Globus pallidus (tissue), 1 donor: Measurements from ENCODE around the gene UCN2.

Source experiments
- DNase-seq: peaks from one replicate; pipeline ENCODE4 v3.0.0-alpha.2; 2015; ENCODE audit warnings: low spot score

UCN2 gene

DNA sequence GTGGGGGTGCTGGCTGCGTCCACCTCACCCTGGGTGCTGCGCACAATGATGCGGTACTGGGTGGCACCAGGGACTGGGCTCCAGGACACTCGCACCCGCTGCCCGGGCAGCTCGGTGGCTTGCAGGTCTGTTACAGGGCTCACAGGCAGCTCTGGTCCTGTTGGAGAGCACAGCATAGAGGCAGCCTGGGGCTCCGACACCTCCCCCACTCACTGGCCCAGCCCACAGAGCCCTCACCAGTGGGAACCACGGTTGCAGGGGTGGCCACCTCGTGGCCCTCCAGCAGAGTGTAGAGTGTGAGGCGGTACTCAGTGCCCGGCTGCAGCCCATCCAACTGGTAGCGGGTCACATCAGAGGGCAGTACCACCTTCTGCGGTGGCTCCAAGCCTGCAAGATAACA lies 27.9 kb upstream of the UCN2 start:
- no peak for DNase-seq

DNA sequence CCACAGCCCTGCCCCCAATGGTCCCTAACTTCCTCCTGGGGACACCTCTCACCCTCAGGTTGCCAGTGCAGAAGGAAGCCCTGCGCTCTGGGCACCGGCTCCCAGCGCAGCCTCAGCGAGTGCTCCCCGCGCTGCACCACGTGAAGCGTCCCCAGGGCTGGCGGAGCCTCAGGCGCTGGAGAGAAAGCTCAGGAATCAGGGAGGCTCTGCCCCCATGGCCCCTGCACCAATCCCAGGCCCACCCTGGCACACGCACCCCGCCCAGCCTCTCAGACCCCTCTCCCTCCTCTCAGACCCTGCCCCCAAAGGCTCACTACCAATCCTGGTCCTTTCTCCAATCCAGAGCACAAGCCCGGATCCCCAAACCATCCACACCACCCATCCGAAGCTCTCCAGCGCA lies 24.6 kb upstream of the UCN2 start:
- DNase-seq: no peak

DNA sequence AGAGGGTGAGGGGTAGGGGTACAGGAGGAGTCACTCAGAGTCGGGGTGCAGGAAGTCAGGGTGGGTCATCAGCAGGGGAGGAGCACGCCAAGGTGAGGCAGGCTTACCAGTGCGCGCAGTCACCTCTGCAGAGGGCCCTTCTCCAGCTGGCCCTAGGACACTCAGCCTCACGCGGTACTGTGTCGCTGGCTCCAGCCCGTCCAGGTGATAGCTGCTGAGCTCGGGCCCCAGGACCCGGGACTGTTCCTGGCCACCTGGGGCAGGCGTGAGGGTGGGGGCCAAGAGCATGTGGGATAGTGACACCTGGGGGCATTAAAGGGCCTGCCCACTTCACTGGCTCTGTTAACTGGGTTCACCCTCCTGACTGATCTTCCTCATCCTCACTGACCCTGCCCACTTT lies 24.1 kb upstream of the UCN2 start:
- DNase-seq: no peak

DNA sequence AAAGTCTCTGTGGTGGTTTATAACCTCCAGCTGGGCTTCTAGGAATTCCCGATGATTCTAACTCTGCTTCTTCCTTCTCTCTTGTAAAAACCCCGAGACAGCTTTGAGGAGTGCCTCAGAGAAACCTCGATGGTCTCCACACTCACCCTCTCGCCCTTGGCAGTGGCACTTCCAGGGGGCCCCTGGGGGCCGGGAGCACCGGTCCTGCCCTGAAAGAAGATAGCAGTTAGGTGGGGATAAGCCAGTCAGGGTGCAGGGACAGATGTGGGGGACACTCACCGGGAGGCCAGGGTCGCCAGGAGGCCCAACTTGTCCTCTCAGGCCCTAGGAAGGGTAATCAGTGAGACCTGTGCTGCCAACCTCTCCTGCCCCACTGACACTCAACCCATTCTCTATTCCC lies 21.8 kb upstream of the UCN2 start:
- DNase-seq: no peak

DNA sequence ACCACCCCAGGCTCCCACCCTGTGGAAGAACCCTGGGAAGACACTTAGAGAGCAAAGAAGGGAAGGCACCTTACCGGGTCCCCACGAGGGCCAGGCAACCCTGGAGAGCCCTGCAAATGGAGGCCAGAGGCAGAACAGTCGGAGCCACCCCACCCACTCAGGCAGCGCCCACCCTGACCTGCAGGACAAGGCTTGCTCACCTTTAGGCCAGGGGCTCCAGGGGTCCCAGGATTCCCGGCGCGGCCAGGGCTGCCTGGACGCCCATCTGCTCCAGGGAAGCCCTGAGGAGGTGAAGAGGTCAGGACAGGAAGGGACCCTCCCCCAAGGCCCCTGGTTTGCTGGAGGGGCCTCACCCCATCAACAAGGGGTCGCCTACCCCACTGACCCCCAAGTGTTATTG lies 21.3 kb upstream of the UCN2 start:
- no peak for DNase-seq

DNA sequence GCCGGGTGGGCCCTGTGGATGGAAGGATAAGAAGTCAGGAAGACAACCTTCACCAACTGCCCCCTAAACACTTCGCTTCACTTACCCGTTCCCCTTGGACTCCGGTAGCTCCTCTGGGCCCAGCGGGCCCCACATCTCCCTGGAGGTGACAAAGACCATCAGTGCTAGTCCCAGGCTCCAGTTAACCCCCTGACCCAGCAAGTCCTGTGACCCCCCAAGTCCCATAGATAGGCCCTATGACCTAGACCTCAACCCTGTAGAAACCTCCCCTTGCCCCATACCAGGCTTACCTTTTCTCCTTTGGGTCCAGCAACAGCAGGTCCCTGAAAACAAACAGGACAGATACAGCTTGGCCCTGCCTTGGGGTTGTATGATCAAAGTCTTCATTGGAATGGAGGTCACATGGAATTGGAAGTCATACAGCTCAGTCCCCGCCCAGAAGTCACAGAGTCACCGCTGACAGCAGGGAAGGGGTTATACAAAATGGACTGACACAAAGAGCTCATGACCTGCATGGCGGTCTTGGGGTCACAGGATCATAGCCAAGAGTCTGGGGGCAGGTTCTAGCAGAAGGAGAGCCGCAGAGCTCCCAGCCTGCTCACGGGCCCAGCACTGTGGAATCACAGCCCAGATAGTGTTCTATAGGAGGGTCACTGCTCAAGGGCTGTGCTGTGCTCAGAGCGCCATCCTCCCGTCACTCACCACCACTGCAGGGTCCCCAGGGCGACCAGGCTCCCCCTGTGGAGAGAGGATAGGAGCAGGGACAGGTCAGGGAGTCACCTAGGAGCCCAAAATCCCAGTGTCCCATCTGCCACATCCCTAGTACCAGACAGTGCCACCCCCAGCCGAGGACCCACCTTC lies 18.3 kb upstream of the UCN2 start:
- no peak for DNase-seq

DNA sequence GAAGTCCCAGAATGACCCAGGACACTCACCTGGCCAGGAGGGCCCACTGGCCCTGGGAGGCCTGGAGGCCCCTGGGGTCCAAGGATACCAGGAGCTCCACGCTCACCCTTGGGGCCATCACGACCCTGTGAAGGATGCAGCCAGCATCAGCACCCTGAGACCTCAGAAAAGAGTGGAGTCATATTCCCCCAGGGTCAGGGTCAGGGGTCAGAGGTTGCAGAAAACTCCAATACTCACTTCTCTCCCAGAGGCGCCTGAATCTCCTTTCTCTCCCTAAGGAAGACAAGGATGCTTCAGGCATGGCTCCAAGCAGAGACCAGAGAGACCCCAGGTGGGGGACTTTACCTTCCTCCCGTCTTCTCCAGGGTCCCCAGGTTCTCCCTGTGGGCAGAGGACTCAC lies 13.1 kb upstream of the UCN2 start:
- no peak for DNase-seq

DNA sequence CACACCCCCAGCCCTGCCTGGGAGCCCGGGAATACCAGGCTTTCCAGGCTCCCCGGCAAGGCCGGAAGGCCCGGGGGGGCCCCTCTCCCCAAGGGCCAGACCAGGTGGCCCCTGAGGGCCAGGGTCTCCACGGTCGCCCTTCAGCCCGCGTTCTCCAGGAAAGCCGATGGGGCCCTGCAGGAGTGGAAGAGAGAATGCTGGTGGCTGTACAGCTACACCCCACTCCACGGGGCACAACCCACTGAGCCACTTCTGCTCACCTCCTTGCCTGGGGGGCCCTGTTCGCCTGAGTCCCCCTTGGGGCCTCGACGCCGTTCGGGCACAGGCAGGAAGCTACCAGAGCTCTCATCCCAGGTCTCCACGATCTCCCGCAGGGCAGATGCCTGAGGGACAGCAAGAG lies 11.8 kb upstream of the UCN2 start:
- no peak for DNase-seq

DNA sequence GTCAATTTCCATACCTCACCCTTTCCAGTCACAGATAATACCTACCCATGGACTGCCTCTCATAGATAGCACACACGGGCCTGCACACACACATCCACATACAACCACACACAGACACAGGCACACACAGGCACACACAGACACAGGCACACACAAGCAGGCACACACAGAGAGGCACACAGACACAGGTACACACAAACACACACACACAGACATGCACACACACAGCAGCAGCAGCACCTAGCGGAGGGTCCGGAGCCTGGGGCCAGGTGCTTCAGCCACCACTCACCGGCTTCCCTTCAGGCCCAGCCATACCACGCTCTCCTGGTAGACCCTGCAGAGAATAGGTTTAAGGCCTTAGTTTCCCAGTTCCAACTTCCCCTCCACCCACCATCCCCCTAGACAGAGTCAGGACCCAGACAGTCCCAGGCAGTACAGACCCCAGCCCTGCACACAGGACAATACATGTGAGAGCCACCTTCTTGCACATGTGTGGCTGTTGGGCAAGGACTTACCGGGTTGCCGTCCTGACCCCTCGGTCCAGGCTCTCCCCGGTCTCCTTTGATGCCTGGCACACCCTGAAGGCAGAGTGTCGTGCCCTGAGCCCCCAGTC lies 10.5 kb upstream of the UCN2 start:
- DNase-seq: no peak

DNA sequence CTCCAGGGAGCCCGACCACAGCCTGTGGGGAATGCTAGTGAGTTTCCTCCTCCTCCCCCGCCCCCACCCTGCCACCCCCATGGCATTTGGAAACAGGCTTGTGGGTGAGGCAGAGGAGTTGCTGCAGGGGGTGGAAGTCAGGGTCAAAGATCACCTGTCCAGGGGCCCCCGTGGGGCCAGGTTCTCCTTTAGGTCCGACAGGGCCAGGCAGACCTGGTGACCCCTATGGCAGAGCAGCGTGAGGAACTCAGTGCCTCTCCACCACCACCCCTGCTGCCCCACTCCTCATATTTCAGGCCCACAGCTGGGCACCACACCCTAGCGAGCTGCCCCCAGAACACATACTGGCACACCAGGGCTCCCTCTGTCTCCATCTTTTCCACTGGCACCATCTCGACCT lies 8.9 kb upstream of the UCN2 start:
- no peak for DNase-seq

DNA sequence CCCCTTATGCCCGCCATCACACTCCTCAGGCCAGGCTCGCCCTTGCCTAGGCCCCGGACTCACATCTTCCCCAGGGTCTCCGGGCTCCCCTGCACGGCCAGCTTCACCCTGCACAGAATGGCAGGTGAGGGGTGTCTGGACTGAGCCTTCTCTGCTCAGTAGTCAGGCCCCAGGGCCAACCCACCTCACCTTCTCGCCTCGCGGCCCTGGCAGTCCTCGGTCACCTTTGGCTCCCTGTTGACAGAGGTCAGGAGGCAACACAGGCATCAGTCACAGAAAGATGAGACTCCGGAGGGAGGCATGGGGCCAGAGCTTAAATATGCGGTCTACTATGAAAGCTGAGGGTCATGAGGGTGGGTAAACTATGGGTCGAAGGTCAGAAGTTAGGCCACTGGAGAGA lies 8.4 kb upstream of the UCN2 start:
- DNase-seq: no peak

DNA sequence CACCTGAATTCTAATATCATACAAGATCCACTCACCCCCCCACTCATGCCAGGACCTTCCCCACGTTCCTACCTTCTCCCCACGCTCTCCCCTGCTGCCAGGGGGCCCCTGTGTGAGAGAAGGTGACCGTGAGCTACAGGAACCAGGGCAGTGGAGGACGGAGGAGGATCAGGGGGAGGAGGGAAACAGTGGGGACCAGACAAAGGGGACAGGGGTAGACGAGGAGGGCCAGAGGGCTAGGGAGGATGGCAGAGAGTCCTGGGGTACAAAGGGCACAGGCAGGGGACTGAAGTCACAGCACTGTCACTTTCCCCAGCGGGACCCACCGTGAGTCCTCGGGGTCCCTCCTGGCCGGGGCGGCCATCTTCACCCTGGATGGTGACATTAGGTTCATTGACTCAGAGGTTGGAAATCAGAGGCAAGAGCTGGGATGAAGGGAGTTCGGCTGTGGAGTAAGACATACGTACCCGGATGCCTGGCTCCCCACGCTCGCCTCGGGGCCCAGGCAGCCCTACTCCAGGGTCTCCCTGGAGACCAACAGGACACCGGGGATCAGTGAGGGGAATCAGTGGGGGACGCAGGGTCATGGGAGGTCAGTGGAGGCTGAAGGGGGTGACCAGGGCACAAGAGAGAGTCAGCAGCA lies 6.3 kb upstream of the UCN2 start:
- no peak for DNase-seq

DNA sequence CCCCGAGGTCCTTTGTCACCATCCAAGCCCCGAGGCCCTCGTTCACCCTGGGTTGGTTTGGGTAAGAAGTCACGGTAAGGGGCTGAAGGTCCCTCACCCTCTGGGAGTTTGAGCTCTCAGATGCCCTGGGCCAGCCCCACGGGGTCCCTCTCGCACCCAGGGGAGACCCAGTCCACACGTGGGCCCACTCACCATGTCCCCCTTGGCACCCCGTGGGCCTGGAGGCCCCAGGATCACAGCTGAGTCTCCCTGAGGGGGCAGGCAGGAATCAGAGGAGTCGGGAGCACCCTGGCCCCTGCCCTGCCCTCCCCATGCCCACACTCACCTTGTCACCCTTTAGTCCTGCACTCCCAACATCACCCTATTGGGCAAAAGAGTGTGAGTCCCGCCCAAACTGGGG lies 5.8 kb upstream of the UCN2 start:
- no peak for DNase-seq

DNA sequence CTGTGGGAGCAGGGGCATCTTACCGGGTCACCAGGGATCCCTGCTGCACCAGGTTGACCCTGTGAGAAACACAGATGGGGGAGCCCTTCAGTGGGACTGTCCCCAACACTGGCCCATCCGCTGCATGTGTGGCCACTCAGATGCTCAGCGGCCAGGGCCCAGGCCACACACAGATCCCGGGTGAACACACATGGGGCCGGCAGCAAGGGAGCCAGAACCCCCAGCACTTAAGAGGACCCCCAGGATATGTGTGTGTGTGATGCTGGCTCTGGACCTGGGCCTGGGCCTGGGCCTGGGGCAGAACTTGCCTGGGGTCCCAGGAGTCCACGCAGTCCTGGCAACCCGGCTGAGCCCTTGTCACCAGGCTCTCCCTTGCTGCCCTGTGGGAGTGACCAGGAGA lies 4.9 kb upstream of the UCN2 start:
- DNase-seq: no peak

DNA sequence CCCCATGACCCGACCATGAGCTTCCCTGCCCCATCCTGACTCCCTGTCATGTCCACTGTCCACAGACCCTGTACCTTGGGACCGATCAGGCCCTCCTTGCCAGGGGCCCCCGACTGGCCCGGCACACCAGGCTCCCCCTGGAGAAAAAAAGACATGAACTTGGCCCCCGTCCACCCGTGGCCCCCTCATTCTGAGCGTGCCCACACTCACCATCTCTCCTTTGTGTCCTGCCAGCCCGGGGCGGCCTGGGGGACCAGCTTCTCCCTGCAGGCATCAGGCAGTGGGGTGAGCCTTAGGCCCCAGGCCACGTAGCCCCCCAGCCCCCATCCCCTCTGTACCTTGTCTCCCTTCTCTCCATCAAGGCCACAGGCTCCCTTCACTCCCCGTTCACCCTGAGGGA lies 3.9 kb upstream of the UCN2 start:
- no peak for DNase-seq

DNA sequence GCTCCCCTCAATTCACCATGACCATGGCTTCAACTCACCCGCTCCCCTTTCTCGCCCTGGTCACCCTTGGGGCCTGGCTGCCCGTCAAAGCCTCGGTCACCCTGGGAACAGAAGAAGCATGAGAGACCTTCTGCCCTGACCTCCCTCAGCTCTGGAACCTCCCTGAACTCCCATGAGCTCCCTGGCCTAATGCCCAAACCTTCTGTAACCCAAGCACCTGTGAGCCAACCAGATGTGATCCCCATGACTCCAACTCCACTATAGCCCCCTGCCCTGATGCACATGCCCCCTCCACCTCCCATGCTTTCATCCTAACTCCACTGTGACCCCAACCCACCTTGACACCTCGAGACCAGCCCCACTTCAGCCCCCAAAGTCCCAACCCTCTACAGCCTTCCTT lies 3.5 kb upstream of the UCN2 start:
- DNase-seq: no peak

DNA sequence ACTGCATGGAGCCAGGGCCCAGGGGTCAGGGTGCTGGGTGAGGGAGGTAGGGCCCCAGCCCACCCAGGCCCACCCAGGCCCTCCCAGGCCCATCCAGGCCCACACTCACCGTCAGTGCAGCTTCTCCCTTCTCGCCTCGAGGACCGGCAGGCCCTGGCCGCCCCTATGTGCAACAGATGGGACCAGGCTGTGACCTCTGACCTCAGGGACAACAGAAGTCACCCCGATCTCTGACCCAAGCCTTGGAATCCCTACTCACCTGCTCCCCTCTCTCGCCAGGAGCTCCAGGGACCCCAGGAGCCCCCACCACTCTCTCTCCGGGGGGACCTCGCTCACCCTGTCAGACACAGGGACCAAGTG lies 2.8 kb upstream of the UCN2 start:
- no peak for DNase-seq

DNA sequence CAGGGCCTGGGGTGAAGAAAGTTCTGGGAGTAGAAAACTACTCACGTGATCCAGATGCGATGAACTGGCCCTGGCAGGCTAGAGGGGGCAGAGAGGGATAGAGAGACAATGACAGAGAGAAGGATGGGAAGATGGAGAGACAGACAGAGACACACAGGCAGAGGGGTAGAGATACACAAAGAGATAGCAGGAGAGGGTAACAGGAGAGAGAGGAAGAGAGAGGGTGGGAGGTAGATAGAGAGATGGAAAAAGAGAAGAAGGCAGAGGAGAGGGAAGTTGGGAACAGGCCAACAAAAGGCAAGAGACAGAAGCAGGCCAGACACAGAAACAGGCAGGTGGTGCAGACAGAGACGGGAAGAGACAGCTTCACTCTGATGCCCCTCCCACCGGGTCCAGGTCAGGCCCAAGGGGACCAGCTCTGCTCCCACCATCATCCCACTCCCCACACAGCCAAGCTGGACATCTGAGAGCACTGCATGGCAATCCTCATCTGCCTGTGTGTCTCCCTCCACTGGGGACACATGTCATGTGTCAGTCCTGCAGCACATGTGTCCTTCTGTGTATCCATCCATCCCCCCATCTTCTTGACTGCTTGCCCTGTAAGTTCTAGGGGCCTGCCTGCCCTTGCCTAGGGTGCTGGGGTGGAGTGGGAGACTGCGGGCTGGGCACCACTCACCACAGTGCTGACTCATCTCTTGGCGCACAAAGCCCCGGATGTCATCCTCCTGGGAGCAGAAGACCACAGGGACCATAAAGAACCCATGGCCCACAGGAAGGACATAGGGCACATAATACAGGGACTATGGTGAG lies 2.2 kb upstream of the UCN2 start:
- DNase-seq: no peak

DNA sequence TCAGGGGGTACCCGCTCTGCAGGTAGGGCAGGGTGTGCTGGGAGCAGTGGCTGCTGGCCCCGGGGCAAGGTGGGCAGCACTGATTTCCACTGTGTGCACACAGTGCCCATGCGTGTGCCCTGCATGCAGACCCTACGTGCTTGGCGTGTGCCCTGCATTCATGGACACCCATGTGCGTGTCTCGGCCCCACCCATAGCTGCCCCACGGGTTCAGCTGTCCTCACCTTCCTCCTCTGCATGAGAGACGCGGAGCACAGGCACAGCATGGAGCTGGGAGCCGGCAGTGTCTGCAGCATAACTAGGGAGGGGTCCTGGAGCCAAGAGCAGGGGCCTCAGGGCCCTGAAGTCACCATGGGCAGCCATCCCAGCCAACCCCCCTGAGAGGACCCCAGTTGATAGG lies 1.6 kb upstream of the UCN2 start:
- no peak for DNase-seq

DNA sequence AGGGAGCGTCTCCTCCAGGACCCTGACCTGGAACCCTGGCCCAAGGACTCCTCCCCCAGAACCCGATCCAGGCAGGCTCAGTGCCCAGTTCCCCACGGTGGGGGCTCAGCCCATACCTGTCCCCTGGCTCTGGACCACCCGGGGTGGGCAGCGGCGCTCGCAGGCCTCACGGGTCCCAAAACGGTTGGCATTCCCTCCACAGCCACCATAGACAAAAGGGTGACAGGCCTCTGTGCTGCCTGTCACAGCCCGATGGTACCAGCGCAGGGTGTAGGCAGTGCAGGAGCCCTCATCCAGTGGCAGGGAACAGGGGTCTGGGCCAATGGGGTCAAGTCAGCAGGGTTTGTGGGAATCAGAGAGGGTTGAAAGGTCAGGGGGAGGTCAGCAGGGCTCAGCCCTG lies 1.1 kb upstream of the UCN2 start:
- no peak for DNase-seq

DNA sequence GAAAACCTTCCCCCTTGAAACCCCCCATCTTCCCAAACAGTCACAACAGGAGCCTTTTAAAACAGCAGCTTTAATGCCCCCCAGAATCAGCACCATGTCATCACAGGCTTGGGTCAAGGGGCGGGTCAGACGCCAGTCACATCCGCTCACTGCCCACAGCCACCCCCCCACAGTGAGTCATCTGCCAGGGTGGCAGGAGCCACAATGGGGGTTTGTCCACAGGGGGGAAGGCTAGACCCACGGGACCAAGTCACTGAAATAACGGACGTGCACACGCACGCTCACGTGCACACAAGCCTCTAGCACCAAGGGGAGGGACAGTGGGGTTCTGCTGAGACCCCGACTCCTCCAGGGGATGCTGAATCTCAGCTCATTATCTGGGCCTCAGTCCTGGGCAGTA lies 441 bp upstream of the UCN2 start:
- peak; percentile 72 for DNase-seq

DNA sequence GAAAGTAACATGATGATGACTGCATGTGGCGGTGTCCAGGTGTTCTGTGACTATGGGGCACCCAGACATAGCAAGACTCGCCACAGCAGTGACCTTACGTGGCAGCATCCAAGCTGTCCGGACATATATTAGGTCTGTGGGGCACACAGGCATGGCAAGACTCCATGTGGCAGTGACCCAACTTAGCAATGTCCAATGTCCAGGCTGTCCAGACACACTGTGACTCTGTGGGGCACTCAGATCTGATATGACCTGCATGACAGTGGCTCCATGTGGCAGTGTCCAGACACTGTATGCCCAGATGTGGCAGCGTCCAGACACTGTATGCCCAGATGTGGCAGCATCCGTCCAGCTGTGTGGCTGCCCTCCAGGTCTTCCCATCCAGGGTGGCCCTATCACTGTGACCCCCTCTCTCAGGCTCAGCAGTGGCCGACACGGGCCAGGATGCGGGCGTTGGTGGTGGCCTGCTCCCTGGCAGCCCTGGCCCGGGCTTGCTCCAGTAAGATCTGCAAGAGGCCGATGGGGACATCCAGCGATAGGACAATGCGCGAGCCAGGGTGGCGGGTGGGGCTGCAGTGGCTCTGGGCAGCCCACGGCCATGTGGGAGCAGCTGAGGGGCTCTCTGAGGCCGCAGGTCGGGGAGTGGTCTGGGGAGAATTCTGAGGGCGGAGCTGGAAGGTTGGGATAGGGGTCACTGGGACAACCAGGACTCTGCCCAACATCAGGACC lies 1.1 kb downstream of the UCN2 start:
- DNase-seq: no peak
